ENCODE results near the gene KLK2. TPM values are rescaled to one million over a fixed set of nuclear protein-coding genes. Genes with fewer than 3 reads are reported as not detected.

Gene KLK2
- total and polyA plus RNA-seq, 2 of the 8 experiments (the other 6 are each of a cell fraction or from before 2014, with no cell fraction given), result 0.20 TPM; not detected in 1

GRCh38 chr19:50889638-50890037, 16.4 kb downstream of the KLK2 start (continued):
- TF ChIP-seq CTCF (IDR thresholded peaks at IDR 0.05; ENCODE audit: control extremely low read depth in 1 of 3, insufficient read depth in 1 of 3, low read depth in 1 of 3, low read length in 3 of 3), result no peak
